Activated T-helper 1 cell treated with anti-CD3 and anti-CD28 coated beads, Interleukin-12 subunit alpha, Interleukin-12 subunit beta, Interleukin-2, Interleukin-4 antibody, amounts not matched to agents 30 ng/mL and 10 ng/mL and 1 ng/mL, durations not matched to agents 14 hours and 24 hours and 36 hours (primary cell): ENCODE measurements around the gene TTLL9. TPM values are rescaled to one million over a fixed set of nuclear protein-coding genes. Genes with fewer than 3 reads are reported as not detected.

Source experiments
- DNase-seq: peaks from one replicate; pipeline ENCODE4 v3.0.0; 2021; ENCODE audit warnings: low spot score
- H3K27ac Mint-ChIP-seq: one replicate; pipeline ENCODE4 v1.8.0; 2021; ENCODE audit warnings: mild to moderate bottlenecking, mixed read lengths
- H3K27me3 Mint-ChIP-seq: one replicate; pipeline ENCODE4 v1.8.0; 2022; ENCODE audit warnings: mild to moderate bottlenecking, moderate library complexity, mixed read lengths; ENCODE audit not compliant: insufficient read depth
- H3K36me3 Mint-ChIP-seq: one replicate; pipeline ENCODE4 v1.8.0; 2021; ENCODE audit warnings: low read depth, mixed read lengths
- H3K4me1 Mint-ChIP-seq: one replicate; pipeline ENCODE4 v1.8.0; 2021; ENCODE audit warnings: low read depth, mixed read lengths
- H3K4me3 Mint-ChIP-seq: one replicate; pipeline ENCODE4 v1.8.0; 2021; ENCODE audit warnings: mild to moderate bottlenecking, moderate library complexity, mixed read lengths
- H3K9me3 Mint-ChIP-seq: one replicate; pipeline ENCODE4 v1.8.0; 2021; ENCODE audit warnings: mixed read lengths
- intact Hi-C: fragments of 100-400 bp; cut with micrococcal nuclease; formaldehyde crosslinking; loops from one replicate; pipeline ENCODE4 v1.15.1; 2024
- total RNA-seq: library from RNA; stranded (reverse); gene quantifications from 2 replicates; pipeline ENCODE4 v1.2.3, GENCODE V29; 2022

TTLL9 gene
- total RNA-seq, 1 donor from 2014 or later = not detected

DNA sequence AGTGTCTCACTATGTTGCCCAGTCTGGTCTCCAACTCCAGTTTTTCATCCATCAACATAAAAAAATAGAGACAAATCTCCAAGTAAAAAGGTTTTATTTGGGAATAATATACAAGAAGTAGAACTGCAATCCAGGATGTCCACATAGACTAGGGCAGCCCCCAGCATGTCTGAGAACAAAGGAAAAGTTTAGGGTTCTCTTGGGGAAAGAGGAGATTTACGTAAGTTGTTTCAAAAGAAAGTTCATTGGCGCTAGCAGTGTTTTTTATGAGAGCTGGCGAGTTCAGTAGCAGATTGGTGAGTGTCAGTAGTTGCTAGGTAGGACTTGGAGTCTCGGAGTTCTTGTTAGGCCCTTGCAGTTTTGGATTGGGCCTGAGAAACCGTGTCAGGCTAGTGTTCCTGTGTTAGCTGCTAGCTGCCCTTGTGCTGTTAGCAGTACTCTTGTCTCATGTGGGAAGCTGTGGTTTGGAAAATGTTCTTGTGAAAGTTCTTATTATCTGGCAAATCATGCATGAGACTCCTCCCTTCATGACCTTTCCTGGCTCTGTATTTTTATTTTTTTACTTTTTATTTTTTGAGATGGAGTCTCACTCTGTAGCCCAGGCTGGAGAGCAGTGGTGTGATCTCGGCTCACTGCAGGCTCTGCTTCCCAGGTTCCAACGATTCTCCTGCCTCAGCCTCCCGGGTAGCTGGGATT, 24.7 kb downstream of the TTLL9 start:
- Mint-ChIP-seq H3K4me1 (no peaks in the 10 kb centered on the region), H3K27me3 (peaks cover 2% of the 10 kb centered on the region), H3K9me3 (no peaks in the 10 kb centered on the region), H3K36me3 (no peaks in the 10 kb centered on the region), H3K27ac (no peak overlapping the region), H3K4me3 (no peak overlapping the region)
- intact Hi-C loops = no loop called here
- DNase-seq = no peak

DNA sequence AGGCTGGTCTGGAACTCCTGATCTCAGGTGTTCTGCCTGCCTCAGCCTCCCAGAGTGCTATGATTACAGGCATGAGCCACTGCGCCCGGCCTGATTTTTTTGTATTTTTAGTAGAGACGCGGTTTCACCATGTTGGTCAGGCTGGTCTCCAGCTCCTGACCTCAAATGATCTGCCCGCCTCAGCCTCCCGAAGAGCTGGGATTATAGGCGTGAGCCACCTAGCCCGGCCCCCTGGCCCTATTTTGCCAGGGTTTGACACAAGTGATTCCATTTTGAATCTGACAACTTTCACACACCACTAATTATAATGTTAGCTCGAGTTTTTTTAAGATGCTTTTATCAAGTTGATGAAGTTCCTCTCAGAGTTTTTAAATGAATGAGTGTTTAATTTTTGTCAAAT, 25.6 kb downstream of the TTLL9 start:
- Mint-ChIP-seq H3K9me3 (no peaks in the 10 kb centered on the region), H3K27ac (no peak overlapping the region), H3K36me3 (no peaks in the 10 kb centered on the region), H3K4me3 (no peak overlapping the region), H3K4me1 (no peaks in the 10 kb centered on the region), H3K27me3 (peaks cover 8% of the 10 kb centered on the region)
- intact Hi-C loops = no loop called here
- no peak for DNase-seq

DNA sequence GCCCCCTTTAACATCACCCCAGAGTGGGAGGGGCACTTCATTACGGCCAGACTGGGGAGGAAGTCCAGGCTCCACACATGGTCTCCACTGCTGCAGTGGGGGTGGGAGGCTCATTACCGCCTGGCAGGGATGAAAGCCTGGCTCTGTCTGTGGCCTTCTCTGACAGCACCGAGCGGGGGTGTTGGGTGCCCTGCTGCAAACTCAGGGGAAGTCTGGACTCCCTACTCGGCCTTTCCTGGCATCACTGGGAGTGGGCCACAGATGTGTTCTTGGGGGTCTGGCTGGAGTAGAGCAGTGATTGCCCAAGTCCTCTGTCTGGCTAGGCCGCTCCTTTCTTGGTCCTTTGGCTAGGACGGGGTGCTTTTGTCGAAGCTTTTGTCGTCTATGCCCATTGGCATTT, 27.1 kb downstream of the TTLL9 start:
- H3K9me3 Mint-ChIP-seq = no peaks in the 10 kb centered on the region
- no peak for DNase-seq
- H3K36me3 Mint-ChIP-seq = no peaks in the 10 kb centered on the region
- peaks cover 8% of the 10 kb centered on the region for H3K27me3 Mint-ChIP-seq
- H3K27ac Mint-ChIP-seq = no peak overlapping the region
- intact Hi-C loops = no loop called here
- H3K4me1 Mint-ChIP-seq = no peaks in the 10 kb centered on the region
- no peak overlapping the region for H3K4me3 Mint-ChIP-seq

DNA sequence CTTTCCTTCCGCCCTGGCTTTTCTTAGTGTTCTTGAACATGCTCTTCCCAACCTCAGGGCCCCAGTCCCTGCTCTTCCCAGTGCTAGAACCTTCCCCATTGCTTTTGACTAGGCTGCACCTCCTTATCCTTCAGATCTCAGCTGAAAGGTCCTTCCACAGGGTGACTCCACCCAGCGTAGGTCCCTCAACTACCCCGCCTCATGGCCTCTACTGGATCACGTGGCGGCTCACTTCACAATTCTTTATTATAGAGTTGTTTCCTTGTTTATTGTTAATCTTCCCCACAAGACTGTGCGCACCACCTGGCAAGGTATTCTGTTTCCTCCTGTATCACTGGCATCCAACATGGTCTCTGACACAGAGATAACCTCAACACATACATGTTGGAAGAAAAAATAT, 31.2 kb downstream of the TTLL9 start:
- peaks cover 14% of the 10 kb centered on the region for H3K27me3 Mint-ChIP-seq
- H3K4me3 Mint-ChIP-seq = no peak overlapping the region
- H3K9me3 Mint-ChIP-seq = no peaks in the 10 kb centered on the region
- intact Hi-C loops = no loop called here
- H3K4me1 Mint-ChIP-seq = no peaks in the 10 kb centered on the region
- no peak overlapping the region for H3K27ac Mint-ChIP-seq
- H3K36me3 Mint-ChIP-seq = no peaks in the 10 kb centered on the region
- DNase-seq = no peak

DNA sequence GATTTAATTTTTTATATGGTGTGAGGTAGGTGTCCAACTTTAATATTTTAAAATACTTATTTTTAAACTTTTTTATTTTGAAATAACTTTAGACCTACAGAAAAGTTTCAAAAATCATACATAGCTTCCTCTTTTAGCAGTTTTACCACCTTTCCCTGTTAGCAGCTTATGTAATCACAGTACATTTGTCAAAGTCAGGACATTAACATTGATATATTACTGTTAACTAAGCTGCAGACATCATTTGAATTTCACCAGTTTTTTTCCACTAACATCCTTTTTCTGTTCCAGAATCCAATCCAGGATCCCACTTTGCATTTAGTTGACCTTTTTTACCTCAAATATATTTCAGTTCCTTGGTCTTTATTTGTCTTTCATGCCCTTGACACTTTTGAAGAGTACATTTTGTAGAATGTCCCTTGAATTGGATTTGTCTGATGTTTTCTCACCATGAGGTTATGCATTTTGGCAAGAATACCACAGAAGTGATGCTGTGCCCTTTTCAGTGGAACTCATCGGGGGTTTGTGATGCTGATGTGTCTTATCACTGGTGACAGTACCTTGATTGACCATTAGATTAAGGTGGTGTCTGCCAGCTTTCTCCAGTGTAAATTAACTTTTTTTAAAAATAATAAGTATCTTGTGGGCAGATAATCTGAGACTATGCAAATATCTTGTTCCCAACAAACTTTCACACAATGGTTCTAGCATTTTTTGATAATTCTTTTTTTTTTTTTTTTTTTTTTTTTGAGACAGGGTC, 33.4 kb downstream of the TTLL9 start:
- H3K9me3 Mint-ChIP-seq = no peaks in the 10 kb centered on the region
- DNase-seq = no peak
- no peaks in the 10 kb centered on the region for H3K4me1 Mint-ChIP-seq
- no peaks in the 10 kb centered on the region for H3K36me3 Mint-ChIP-seq
- peaks cover 14% of the 10 kb centered on the region for H3K27me3 Mint-ChIP-seq
- H3K4me3 Mint-ChIP-seq = no peak overlapping the region
- no peak overlapping the region for H3K27ac Mint-ChIP-seq
- intact Hi-C loops = no loop called here

DNA sequence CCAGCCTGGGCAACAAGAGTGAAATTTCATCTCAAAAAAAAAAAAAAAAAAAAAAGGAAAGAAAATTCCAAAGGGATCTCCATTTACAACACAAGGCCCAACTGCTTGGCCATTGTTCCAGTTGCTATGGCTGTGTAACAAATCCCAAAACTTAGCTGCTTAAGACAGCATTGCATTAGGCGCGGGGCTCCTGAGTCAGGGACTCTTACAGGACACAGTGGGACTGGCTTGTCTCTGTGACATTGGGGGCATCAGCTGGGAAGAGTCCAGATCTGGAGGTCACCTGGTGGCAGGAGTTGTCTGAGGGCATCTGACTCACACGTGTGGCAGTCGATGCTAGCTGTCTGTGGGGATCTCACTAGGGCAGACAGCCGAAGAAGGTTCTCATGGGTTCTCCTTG, 35.6 kb downstream of the TTLL9 start:
- intact Hi-C loops = no loop called here
- no peak overlapping the region for H3K27ac Mint-ChIP-seq
- no peak for DNase-seq

DNA sequence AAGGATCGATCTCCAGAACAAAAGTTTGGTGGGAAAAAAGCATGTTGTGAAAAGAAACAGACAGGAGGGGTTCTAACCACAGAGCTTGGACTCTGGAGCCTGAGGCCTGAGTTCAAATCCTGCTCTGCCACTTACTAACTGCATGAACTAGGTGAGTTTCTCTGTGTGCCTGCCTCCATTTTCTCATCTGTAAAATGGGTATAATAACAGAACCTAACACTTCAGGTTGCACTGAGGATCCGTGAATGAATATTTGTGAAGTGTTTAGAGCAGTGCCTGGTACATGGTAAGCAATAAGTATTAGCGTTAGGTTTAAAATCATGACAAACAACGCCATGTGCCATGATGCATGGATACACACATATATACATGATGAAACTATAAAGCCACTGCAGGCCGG, 36.6 kb downstream of the TTLL9 start:
- peaks cover 6% of the 10 kb centered on the region for H3K27me3 Mint-ChIP-seq
- no peaks in the 10 kb centered on the region for H3K9me3 Mint-ChIP-seq
- H3K27ac Mint-ChIP-seq = no peak overlapping the region
- no peak overlapping the region for H3K4me3 Mint-ChIP-seq
- H3K36me3 Mint-ChIP-seq = no peaks in the 10 kb centered on the region
- H3K4me1 Mint-ChIP-seq = no peaks in the 10 kb centered on the region
- intact Hi-C loops = no loop called here
- DNase-seq = no peak

More for the DNA sequence above, 35.6 kb downstream of the TTLL9 start:
- no peak overlapping the region for H3K4me3 Mint-ChIP-seq
- H3K4me1 Mint-ChIP-seq = no peaks in the 10 kb centered on the region
- peaks cover 6% of the 10 kb centered on the region for H3K27me3 Mint-ChIP-seq
- H3K36me3 Mint-ChIP-seq = no peaks in the 10 kb centered on the region
- H3K9me3 Mint-ChIP-seq = no peaks in the 10 kb centered on the region

DNA sequence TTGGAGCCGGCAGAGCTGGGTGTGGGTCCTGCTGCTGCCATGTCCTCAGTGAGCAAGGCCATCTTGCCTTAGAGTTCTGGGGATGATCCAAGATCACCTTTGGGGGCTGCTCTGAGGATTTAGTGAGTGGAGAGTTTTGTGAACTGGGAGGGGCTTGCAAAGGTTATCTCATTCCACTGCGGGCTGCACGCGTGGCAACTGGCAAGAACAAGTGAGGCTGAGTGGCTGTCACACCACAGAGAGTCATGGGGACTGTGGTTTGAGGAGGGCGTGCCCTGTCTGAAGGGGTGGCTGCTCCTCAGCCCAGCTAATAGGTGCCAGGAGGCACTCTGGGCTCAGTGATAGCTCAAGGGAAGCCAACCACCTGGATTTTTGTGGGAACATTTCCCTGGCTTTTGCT, 37.6 kb downstream of the TTLL9 start:
- no peaks in the 10 kb centered on the region for H3K36me3 Mint-ChIP-seq

DNA sequence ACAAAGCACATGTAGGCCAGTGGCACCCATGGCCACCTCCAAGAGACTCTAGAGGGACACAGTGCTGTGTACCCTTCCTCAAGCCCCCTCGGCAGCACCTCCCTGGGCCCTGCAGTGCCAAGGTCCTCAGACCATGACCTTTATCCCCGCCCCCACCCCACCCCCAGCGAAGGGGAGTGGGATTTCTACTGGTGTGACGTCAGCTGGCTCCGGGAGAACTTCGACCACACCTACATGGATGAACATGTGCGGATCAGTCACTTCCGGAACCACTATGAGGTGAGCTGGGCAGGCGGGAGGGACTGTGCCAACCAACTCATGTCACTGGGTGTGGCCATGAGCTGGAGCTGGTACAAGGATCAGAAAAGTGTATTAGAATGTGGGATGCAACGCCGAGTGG, 38.0 kb downstream of the TTLL9 start:
- Mint-ChIP-seq H3K27ac (no peak overlapping the region), H3K9me3 (no peaks in the 10 kb centered on the region), H3K36me3 (no peaks in the 10 kb centered on the region), H3K4me3 (no peak overlapping the region), H3K27me3 (peaks cover 4% of the 10 kb centered on the region), H3K4me1 (no peaks in the 10 kb centered on the region)
- intact Hi-C loops = no loop called here
- no peak for DNase-seq

More for the DNA sequence above, 37.6 kb downstream of the TTLL9 start:
- Mint-ChIP-seq H3K27me3 (peaks cover 6% of the 10 kb centered on the region), H3K9me3 (no peaks in the 10 kb centered on the region), H3K4me1 (no peaks in the 10 kb centered on the region), H3K27ac (no peak overlapping the region), H3K4me3 (no peak overlapping the region)
- DNase-seq = no peak
- intact Hi-C loops = no loop called here

DNA sequence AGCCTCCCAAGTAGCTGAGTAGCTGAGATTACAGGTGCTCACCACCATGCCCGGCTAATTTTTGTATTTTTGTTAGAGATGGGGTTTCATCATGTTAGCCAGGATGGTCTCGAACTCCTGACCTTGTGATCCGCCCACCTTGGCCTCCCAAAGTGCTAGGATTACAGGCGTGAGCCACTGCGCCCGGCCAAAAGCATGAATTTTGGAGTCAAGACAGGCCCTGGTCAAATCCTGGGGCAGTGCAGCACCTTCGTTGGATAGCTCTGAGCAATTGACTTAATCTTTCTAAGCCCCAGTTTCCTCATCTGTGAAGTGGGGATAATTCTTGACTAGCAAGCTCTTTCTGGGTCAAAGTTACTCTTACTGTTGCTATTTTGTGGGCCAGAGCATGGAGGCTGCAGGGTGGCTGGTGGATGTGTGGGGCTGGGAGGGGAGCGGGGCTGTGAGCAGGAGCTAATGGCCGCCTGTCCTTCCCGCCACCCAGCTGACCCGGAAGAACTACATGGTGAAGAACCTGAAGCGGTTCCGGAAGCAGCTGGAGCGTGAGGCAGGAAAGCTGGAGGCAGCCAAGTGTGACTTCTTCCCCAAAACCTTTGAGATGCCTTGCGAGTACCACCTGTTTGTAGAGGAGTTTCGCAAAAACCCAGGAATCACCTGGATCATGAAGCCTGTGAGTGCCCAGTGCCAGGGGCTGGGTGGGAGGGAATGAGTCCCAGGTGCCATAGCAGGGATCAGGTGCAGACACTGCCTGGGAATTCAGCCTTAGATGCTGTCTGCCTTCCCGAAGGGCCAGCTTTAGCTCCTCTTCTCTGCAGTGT, 39.0 kb downstream of the TTLL9 start:
- H3K9me3 Mint-ChIP-seq = no peaks in the 10 kb centered on the region
- H3K27ac Mint-ChIP-seq = no peak overlapping the region
- peaks cover 4% of the 10 kb centered on the region for H3K27me3 Mint-ChIP-seq
- no peak overlapping the region for H3K4me3 Mint-ChIP-seq
- H3K36me3 Mint-ChIP-seq = no peaks in the 10 kb centered on the region
- intact Hi-C loops = no loop called here
- no peak for DNase-seq
- no peaks in the 10 kb centered on the region for H3K4me1 Mint-ChIP-seq

DNA sequence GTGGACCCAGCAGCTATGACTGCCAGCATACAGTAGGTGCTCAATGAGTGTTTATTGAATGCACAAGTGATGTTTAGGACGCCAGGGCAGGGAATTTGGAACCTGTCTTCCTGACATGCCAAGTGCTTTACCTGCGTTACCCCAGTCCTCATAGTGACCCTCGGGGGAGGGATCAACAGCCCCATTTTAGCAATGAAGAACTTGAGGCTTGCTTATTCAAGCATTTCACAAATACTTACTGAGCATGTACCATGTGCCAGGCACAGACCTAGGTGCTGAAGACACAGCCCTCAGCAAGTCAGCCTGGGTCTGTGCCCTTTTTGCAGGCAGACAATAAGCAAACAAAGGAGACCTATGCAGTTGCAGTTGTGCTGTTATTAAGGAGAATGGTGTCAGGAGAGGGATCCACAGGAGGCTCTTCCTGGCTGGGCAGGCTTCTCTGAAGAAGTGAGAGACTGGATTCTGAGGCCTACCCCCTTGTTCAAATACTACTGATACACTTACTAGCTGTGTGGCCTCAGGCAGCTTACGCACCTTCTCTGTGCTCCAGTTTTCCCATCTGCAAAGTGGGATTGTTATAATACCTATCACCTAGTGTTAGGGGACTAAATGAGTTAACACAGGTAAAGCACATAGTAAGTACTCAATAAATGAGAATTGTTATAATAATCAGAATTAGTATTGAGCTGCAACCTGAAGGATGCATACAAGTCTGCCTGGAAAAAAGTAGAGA, 39.8 kb downstream of the TTLL9 start:
- DNase-seq = no peak
- intact Hi-C loops = no loop called here
- H3K9me3 Mint-ChIP-seq = no peaks in the 10 kb centered on the region
- no peaks in the 10 kb centered on the region for H3K4me1 Mint-ChIP-seq
- no peaks in the 10 kb centered on the region for H3K36me3 Mint-ChIP-seq
- H3K27ac Mint-ChIP-seq = no peak overlapping the region
- H3K27me3 Mint-ChIP-seq = no peaks in the 10 kb centered on the region
- H3K4me3 Mint-ChIP-seq = no peak overlapping the region

DNA sequence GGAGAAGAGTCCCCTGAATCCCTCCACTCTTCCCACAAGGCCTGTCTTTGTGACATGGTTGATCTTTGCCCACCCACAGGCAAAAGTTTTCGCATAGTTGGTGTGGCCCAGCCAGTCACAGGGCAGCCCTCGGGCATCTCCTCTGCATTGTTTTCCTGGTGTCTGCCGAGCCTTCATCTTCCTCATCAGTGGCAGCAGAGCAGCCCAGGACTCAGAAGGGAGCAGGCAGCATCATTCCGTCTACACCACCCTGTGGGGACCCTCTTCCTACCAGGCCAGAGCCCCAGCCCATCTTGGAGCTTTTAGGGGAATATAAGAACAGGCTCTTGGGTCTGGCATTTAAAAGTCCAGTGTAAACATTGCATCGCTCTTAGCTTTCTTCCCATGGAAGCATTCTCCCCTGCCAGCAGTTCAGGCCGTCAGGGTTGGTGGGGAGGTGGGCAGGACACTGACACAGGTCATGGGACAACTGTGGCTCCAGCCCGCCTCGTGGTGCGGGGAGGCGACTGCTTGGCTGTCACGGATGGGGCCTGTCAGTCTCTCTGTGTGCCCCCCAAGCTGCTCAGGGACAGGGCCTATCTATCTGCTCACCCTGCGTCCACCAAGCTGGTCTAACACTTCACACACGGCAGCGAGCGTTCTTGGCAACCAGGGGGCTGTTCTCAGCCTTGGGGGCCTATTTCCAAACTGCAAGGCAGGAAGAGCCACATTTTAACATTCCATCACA, 43.2 kb downstream of the TTLL9 start:
- H3K27me3 Mint-ChIP-seq = peaks cover 7% of the 10 kb centered on the region
- no peaks in the 10 kb centered on the region for H3K36me3 Mint-ChIP-seq
- intact Hi-C loops = no loop called here

More for the DNA sequence above, 43.2 kb downstream of the TTLL9 start:
- Mint-ChIP-seq H3K27ac (no peak overlapping the region), H3K4me1 (no peaks in the 10 kb centered on the region), H3K4me3 (no peak overlapping the region), H3K9me3 (no peaks in the 10 kb centered on the region)
- DNase-seq = no peak
